NCI-H146 treated with DMSO at 0.1 percent for 48 hours (cell line): ENCODE data around the gene RALGPS2.
"Not testable (repeated sequence)": the region's sequence is repeated elsewhere in the genome, so short reads cannot be mapped to it uniquely, and the experiment has no call there.

Experiments used
- DNase-seq: peaks from one replicate; lab custom pipeline; 2025; ENCODE audit not compliant: unreplicated experiment; lab: John Stamatoyannopoulos, UW

The RALGPS2 gene

DNA sequence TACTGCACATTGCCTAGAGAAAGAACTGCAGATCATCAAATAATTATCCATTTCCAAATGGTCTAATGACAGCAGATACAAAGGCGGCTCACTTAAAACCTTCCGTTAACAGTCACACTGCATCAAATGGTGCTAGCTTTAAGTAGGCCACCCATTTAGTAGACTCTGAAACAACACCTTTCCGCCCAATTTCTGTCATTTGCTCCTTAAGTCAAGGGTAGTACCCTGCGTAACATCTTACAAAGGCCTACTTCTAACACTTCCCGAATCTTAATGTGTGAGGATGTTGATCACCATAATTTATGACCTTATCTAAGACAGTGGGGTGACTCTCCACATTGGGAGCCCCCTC lies 692 bp upstream of the RALGPS2 start:
- DNase-seq, result no peak

DNA sequence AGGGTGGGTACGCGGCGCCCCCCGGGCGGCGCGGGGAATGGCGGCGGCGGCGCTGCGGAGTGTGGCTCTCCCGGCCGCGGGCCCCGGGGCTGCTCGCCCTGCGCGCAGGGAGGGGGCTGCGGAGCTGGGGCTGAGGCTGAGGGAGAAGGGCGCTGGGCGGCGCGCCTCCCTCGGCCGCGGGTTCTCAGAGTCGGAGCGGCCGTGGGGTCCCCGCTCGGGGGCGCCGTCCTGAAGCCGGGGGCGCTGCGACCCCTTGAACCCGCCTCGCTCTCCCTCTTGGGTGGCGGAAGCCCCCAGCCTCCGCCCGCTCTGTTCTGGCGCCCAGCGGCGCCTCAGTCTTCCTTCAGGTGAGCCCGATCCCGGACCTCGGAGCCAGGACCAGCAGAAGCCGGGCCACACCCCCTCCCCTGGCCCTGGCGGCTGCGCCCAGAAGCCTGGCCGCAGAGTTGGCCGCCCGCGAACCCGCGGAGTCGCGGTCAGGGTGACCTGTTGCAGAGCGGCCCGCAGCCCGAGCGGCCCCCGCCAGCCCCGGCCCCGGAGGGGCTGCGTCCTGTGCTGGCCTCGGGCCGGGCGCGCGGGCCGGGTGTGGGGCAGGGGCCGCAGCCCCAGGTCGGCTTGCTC lies 532 bp downstream of the RALGPS2 start:
- DNase-seq, result no peak

DNA sequence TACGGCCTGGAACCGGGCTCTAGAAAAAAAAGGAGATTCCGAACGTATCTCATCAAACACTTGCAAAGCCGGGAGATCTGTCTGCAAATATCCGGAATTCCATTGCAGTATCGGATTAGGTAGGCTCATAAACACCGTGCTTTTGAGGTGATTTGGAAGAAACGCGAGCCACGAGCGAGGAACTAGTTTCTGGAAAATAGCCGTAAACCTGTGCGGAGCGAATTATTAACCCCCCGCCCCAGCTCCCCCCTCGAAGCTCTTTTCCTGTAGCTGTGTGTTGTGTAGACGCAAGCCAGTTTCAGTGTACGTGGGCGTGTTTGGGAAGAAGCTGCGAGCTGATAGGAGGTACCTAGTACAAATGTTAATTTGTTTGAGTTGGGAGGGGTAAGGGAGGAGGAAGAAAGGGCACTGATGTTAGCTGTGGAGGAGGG lies 1.1 kb downstream of the RALGPS2 start:
- peak; percentile 90 for DNase-seq

DNA sequence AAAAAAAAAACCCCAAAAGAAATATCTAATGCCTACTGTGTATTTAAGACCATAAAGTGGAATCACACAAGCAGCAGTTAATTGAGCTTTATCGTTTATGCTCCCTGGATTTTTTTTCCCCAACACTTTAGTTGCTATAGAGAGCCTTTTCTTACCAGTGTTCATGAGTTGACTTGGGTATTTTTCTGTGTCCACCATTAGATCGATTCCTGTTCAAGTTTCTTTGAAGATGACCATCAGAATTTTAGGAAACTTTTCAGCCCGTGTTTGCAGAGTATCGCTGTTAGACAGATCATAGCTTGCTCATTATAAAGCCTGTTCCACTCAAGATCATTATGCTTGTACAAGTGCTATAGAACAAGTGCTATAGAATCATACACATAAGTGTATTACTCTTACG lies 1.5 kb downstream of the RALGPS2 start:
- no peak for DNase-seq

DNA sequence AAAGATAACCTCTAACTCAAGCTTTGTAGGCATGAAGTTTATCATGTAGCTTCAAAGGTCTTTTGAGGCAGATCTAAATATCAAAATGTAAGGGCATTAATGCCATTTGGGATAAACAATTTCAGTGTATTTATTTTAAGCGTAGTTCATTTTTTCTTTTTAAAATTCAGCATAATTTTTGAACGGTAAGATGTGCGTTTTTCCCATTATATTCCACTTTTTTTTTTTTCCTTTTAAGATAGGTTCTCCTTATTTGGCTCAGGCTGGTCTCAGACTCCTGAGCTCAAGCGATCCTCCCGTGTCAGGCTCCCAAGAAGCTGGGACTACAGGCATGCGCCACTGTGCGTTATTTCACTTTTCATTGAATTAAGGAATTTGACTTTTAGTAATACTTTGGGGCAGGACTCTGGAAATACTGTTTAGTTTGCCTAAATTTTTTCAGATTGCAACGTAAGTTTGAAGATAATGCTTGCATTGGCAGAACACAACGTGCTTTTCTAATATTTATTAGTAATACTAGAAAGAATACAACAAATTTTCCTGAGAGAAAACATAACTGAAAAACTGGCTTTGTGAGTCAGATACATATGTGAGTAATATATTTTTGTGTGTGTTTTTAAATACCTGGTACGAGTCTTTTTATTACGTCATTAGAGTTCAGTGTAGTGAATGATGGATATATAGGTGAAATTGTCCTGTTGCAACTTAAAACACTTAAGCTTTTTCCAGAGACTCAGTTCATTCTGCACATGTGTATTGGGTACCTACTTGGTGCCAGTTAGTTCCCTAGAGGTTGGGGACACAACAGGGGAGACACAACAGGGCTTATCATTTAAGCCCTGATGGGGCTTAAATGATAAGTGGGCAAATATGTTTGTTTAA lies 2.2 kb downstream of the RALGPS2 start:
- DNase-seq, result no peak

DNA sequence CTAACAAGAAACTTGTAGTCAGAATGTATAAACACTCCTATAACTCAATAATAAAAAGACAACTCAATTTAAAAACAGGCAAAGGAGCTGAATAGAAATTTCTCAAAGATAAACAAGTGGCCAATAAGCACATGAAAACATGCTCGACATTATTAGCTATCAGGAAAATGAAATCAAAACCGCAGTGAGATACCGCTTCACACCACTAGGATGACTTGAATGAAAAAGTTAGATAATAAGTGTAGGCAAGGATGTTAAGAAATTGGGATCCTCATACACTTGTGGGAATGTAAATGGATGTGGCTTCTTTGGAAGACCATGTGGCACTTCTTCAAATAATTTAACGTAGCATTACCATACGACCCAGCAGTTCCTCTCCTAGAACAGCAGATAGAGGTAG lies 8.9 kb downstream of the RALGPS2 start:
- DNase-seq, result no peak

DNA sequence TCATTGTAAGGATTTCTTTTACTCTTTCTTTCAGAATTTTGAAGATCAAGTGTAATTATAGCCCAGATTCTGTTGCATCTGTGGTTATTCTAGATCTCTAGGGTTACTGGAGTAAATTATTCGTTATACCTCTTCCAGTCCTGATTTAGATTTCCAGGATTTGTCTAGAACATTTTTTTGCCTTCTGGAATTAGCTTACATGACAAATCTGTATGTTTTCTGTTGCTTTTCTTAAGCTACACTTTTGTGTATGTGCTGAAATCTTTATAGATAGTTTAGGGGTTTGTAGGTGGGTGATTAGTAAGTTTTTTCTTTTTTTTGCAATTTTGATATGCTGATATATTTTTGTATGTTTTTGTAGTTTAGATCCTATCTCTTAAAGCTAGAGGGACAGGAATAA lies 13.7 kb downstream of the RALGPS2 start:
- DNase-seq, result no peak

DNA sequence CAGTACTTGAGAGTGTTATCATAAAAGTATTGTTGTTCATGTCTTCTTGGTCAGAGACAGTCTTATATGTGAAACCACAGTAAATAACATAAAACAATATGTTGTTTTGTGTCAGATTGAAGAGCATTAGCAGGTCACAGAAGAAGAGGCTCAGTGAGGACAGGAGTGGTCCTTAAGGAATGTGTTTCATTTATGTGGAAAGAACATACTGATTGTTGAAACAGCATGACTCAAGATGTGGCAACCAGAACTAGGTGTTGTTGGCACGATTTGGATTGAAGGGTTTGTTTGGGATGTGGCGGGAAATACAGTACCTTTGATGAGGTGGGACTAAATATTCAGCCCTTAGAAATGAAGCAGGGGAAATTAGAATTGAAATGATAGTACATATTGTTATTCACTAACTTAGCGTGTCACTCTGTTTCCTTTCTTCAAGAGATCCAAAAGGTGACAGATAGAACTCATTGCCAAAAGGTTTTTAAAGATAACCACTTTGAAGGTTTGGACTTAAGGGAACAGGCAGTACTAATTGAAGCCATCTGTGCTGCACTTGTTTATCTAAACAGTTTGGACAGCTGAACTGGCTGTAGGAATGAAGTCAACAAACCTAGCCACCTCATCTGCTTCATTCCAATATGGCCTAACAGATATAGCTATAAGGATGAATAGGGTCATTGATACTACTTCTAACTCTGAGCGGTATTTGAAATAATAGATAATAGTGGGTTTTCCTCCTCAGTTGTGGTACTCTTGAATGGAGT lies 14.4 kb downstream of the RALGPS2 start:
- no peak for DNase-seq

DNA sequence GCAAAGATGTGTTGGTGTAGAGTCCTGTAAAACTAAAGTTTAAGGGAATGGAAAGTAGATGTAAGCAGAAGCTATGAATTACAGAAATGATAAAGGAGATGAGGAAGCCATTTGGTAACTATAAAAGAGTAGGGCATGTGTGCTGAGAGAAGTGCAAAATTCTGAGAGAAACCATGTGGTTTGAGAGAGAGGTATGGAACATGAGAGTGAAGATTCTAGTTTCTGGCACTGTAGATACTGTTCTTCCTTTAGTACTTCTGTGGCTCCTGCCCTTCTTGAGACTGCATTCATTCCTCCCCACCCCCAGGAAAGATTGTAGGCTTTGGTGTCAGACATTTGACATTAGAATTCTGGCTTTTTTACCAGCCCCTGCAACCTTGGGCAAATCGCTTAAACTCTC lies 15.4 kb downstream of the RALGPS2 start:
- DNase-seq, result no peak

DNA sequence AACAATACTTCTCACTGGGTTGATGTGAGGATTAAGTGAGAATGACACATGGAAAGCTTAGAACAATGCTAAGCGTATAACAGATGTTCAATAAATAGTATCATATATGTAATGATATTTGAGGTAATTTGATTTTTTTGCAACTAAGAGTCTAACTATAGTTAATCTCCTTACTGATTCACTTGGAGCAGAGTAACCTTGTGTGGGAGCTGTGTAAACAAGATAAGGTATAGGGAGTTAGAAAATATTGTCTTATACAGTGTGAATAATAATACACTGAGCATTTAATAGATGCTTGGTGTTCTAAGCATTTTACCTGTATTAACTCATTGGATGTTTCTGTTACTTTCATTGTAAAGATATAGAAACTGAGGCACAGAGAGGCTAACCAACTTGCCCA lies 15.9 kb downstream of the RALGPS2 start:
- DNase-seq, result no peak

DNA sequence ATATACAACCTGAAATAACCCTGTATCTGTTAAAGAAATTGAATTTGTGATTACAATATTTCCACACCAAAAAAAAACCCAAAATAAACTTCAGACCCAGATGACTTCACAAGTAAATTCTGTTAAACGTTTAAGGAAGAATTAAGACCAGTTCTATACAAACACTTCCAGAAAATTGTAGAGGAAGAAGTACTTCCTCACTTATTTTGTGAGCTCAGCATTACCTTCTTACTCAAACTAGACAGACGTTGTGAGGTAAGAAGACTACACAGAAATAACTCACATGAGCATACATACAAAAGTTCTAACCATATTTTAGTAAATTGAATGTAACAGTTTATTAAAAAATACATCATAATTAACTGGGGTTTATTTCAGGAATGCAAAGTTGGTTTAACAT lies 18.8 kb downstream of the RALGPS2 start:
- DNase-seq, result no peak

DNA sequence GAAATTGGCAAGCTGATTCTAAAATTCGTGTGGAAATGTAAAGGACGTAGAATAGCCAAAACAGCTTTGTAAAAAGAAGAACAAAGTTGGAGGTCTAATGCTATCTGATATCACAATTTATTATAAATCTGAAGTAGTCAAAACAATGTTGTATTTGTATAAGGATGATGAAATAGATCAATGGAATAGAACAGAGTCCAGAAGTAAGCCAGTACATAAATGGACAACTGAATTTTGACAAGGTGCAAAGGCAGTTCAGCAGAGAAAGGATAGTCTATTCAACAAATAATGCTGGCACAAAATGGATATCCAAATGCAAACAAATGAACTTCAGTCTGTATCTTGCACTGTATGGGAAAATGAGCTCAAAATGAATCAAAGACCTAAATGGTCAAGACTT lies 20.2 kb downstream of the RALGPS2 start:
- no peak for DNase-seq

DNA sequence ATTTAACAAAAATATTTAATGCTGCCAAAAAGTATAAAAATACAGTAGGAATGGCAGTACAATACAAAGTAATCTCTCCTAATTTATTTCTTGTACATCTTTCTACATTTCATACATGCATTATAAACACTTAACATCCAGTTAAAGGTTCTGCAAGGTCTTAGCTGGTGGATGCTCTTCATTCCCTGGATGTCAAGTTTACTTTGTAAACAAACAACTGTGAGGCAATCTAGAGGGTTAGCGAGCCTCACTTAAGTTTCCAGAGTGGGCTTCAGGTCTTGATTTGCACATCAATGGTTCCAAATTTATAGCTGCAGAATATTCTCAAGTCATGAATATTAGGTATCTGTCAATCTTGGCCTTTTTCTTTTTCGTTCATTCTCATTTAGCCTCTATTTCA lies 21.3 kb downstream of the RALGPS2 start:
- DNase-seq, result no peak

DNA sequence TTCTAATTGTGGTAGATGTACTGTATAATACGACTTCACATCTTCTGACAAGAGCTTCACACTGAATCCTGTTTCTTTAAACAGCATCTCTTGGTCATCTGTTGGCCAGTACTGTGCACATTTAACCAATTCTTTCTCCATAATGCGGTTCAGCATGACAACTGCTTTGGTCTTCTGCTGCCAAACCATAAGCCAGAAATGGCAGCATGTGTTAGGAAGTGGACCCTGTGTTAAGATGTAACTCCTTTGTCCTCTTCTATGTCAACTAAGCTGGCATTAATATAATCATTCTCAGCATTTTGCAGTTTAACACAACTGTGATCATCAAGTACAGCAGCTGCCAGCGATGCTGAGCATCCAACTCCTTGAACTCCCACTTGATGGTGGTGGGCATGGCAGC lies 22.3 kb downstream of the RALGPS2 start:
- DNase-seq, result not testable (repeated sequence)

DNA sequence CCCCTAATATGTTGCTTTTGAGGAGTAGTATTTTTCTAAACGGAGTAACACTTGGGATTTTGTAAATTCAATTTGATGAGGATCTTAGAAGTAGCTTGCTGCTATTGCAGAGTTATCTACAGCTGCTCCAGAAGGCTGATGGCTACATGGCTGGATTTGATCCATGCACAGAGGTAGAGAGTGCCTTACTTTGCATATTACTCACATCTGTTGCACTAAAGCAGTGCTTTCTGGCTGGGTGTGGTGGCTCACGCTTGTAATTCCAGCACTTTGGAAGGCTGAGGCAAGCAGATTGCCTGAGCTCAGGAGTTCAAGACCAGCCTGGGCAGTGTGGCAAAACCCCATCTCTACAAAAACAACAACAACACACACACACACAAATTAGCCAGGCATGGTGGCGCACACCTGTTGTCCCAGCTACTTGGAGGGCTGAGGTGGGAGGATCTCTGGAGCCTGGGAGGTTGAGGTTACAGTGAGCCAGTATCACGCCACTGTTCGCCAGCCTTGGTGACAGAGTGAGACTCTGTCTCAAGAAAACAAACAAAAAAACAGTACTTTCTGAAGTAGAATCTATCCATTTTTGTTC lies 24.6 kb downstream of the RALGPS2 start:
- no peak for DNase-seq

DNA sequence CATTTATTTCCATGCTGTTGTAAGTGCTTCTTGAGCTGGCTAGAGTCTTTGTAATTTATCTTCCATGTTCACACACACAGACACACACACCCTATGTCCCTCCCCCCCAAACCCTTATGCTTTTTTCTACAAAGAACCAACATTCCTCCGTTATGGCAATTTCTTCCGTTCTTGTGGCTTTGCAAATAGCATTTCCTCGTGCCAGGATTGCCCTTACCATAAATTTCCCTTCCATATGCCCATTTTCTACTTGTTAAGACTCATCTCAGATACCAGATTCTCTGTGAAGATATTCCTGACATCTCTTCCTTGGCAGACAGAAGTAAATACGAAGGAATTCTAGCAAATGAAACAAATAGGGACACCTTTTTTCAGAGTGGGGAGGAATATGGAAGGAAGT lies 26.0 kb downstream of the RALGPS2 start:
- DNase-seq, result no peak

DNA sequence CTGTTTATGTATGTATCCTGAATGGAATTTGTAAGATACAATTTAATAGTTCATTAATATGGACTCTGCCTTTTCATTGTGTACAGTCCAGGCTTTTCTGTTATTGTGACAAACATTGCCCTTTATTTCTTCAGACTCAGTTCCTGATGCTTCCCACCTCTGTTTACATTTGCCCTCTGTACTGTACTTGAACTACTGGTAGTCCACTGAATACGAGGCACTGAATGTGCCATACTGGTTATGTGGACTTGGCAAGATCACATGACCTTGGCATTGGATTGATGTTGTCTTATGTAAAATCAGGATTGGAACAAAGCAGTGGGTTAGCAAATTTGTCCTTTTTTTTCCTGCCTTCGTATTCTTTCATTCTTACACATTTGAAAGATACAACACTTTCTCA lies 27.8 kb downstream of the RALGPS2 start:
- no peak for DNase-seq

DNA sequence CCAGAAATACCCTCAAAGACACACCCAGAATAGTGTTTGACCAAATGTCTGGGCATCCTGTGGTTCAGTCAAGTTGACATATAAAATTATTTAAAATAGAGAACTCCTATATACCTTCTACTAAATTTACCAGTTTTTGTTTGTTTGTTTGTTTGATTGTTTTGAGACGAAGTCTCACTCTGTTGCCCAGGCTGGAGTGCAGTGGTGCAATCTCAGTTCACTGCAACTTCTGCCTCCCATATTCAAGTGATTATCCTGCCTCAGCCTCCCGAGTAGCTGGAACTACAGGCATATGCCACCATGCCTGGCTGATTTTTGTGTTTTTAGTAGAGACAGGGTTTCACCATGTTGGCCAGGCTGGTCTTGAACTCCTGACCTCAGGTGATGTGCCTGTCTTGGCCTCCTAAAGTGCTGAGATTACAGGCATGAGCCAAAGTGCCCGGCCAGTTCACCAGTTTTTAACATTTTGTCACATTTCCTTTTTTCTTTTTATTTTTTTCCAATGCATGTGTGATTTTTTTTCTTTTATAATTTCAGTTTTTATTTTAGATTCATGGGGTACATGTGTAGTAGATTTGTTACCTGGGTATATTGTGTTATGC lies 29.7 kb downstream of the RALGPS2 start:
- DNase-seq, result not testable (repeated sequence)

DNA sequence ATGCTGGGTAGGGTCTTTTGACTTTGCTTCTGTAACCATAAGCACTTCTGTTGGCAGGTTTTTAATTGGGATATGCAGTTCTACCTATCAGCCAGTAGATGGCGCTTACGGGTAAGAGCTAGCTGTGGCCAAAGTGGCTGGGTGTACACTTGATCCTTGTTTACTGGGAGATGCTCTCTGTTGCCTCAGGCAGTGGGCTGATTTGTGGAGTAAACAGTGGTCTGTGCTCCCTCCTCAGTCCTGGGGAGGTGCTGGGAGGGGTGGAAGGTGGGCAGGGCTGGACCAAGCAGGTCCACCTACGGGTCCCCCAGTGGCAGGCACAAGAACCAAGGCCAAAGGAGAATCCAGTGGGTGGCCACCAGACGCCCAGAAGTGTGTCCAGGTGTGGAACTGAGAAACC lies 43.4 kb downstream of the RALGPS2 start:
- no peak for DNase-seq

DNA sequence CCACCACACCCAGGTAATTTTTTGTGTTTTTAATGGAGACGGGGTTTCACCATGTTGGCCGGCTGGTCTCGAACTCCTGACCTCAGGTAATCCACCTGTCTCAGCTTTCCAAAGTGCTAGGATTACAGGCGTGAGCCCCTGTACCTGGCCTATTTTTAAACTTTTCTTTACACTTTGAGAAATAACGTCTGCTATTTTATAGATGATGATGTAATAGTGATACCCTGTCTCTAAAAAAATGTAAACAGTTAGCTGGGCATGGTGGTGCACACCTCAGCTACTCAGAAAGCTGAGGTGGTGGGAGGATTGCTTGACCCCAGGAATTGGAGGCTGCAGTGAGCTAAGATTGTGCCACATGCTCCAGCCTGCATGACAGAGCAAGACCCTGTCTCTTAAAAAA lies 47.9 kb downstream of the RALGPS2 start:
- DNase-seq, result no peak

DNA sequence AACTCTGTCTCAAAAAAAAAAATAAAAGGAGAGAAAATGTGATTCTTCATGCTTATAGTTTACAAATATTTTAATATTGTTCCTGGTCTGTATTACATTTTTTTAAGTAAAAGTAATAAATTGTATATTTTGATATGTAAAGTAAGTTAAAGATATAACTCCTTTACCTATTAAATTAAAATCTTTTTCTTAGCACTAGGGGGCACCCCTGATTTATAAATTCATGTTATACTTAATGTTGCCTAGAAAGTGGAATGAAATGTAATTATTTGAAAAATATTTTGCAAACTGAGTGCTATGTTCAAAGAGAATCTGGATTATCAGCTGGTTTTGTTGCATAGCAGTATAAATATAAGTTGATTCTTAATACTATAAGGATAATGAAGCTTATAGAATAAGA lies 49.2 kb downstream of the RALGPS2 start:
- DNase-seq, result peak; percentile 29
